Spleen (tissue), 7 donors: ENCODE results near the gene CATSPERD.

ENCODE experiments used
- CTCF ChIP-seq, 11 experiments: fragments of 200-600 bp in 7 of 11; fragments of 450-650 bp in 4 of 11; sonication (generic) in 4 of 11; IDR thresholded peaks in 8 of 11; conservative IDR thresholded peaks in 3 of 11; 1 replicate in 7 of 11; 2 replicates in 4 of 11; pipeline versions ENCODE4 v1.4.0 to v1.8.0; 2016 to 2021; ENCODE audit warnings: antibody characterized with exemption in 11 of 11, inconsistent platforms in 4 of 11, mild to moderate bottlenecking in 1 of 11
- POLR2A ChIP-seq, 3 donors: fragments of 450-650 bp; IDR thresholded peaks; one replicate each; pipeline ENCODE4 v1.5.1; 2017; ENCODE audit warnings: antibody characterized with exemption in 3 of 3, mild to moderate bottlenecking in 1 of 3
- donor health status: DM: no; HTN: no; CAD: no; lungs with moderate emphysema.
- donor health status: DM: no; HTN: no; CAD: no.
- donor health status: DM: no; HTN: no; CAD: no.

DNA sequence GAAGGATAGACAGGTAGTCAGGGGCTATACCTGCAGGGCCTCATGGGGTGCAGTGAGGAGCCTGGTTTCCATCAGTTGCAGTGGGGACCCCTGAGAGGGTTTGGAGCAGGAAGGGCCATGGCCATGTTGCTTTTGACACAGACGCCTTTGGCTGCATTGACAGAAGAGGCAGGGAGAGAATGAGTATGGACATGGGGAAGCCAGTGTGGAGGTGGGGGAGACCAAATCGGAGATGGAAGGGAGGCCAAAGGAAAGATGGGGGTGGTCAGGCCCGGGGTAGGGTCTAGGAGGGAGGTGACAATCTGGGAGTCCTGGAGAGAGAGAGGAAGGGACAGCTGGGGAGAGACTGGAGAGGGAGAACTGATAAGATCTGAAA, 38.3 kb upstream of the CATSPERD start:
- TF ChIP-seq CTCF (IDR thresholded peaks at IDR 0.05 in 8 of 11, conservative IDR thresholded peaks at IDR 0.05 in 3 of 11) = no peak
- no peak for TF ChIP-seq POLR2A (IDR thresholded peaks at IDR 0.05)
